Upper lobe of left lung (tissue), 6 donors: ENCODE results near the gene CAPN5. TPM values are rescaled to one million over a fixed set of nuclear protein-coding genes. Genes with fewer than 3 reads are reported as not detected.

Source experiments
- ATAC-seq, 2 donors: fragments of 200-7000 bp; cut with Tn5 transposase; one replicate each; pipeline ENCODE4 v1.9.1; 2022; ENCODE audit warnings: mild to moderate bottlenecking in 2 of 2, moderate library complexity in 2 of 2; ENCODE audit not compliant: low FRiP score in 2 of 2
- DNase-seq, 2 donors: peaks; one replicate each; pipeline ENCODE4 v3.0.0-alpha.2; 2019 to 2020
- H3K27ac ChIP-seq, 4 donors: fragments of 200-600 bp; sonication (generic); one replicate each; pipeline ENCODE4 v1.5.1; 2016 to 2019
- H3K27me3 ChIP-seq, 4 donors: fragments of 200-600 bp; sonication (generic); one replicate each; pipeline ENCODE4 v1.5.1; 2017 to 2019
- H3K36me3 ChIP-seq, 4 donors: fragments of 200-600 bp; sonication (generic); one replicate each; pipeline ENCODE4 v1.5.1; 2016 to 2019
- H3K4me1 ChIP-seq, 4 donors: fragments of 200-600 bp; sonication (generic); one replicate each; pipeline ENCODE4 v1.5.1; 2018 to 2019
- H3K4me3 ChIP-seq, 4 donors: fragments of 200-600 bp; sonication (generic); one replicate each; pipeline ENCODE4 v1.5.1; 2017 to 2019; ENCODE audit warnings: mild to moderate bottlenecking in 2 of 4, moderate library complexity in 1 of 4
- H3K9me3 ChIP-seq, 4 donors: fragments of 200-600 bp; sonication (generic); one replicate each; pipeline ENCODE4 v1.5.1; 2018 to 2019
- CTCF ChIP-seq, 6 experiments: fragments of 450-650 bp in 4 of 6; fragments of 200-600 bp in 2 of 6; sonication (generic) in 2 of 6; IDR thresholded peaks; one replicate each; pipeline ENCODE4 v1.5.1; 2016 to 2019; ENCODE audit warnings: antibody characterized with exemption in 6 of 6
- EP300 ChIP-seq, 4 donors: sonication (generic); formaldehyde crosslinking; IDR thresholded peaks; one replicate each; pipeline ENCODE4 v1.5.1; 2017; ENCODE audit warnings: antibody characterized with exemption in 4 of 4, control low read depth in 2 of 4
- POLR2A ChIP-seq, 4 donors: fragments of 450-650 bp; IDR thresholded peaks; one replicate each; pipeline ENCODE4 v1.5.1; 2016 to 2017; ENCODE audit warnings: antibody characterized with exemption in 4 of 4, mild to moderate bottlenecking in 2 of 4
- POLR2AphosphoS5 ChIP-seq, 2 donors: sonication (generic); formaldehyde crosslinking; IDR thresholded peaks; one replicate each; pipeline ENCODE4 v1.5.1; 2017; ENCODE audit warnings: antibody characterized with exemption in 2 of 2
- WGBS, 2 donors: methylation state at CpG; one replicate each; pipeline ENCODE4 v1.1.5; 2017 to 2018; 5-methylcytosine and 5-hydroxymethylcytosine counted together
- total RNA-seq, 6 donors: library from RNA; depleted of rRNA in 4 of 6; stranded (reverse); fragments of >200 nt in 4 of 6; gene quantifications; one replicate each; pipeline versions ENCODE4 v1.1.0 to v1.2.1, GENCODE V29; 2016 to 2021
- donor health status: DM: no; HTN: no; CAD: no; lungs with moderate emphysema.
- donor health status: DM: no; HTN: yes; CAD: no; lungs with severe emphysema.

Gene CAPN5
- total RNA-seq, 6 donors from 2014 or later, result 2.6 to 8.4 (median 4.4) TPM

DNA sequence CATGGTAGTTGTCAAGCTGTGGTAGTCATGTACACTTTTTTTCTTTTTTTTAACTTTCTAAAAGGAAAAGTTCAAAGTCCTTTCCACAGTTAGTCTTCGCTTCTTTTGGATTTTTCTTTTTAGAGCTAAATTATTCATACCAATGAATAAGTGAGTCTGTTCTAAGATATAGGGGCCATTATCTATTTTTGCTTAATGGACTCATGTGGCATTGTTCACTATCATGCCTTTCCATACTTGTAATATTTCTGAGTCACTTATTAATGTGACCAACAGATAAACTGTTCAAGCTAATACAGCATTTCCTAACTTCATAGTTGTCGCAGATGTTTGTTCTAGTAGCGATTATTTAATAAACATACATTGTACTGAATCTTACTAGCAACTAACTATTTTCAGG lies 40.5 kb upstream of the CAPN5 start:
- Histone ChIP-seq H3K27ac (no peak overlapping the region), H3K9me3 (no peaks in the 10 kb centered on the region), H3K27me3 (no peaks in the 10 kb centered on the region), H3K4me1 (peaks cover 0 to 6% (median 0%) of the 10 kb centered on the region in 4 donors), H3K4me3 (no peak overlapping the region), H3K36me3 (peaks cover 0 to 12% (median 3%) of the 10 kb centered on the region in 4 donors)
- DNase-seq, result no peak
- WGBS, 2 donors, result 91 to 93% methylated on average over 3 of the region's 3 CpGs
- TF ChIP-seq CTCF (IDR thresholded peaks at IDR 0.05) (no peak), POLR2A (IDR thresholded peaks at IDR 0.05) (no peak), POLR2AphosphoS5 (IDR thresholded peaks at IDR 0.05) (no peak), EP300 (IDR thresholded peaks at IDR 0.05) (no peak)
- no peak for ATAC-seq

GRCh38 chr11:77026743-77027142 lies 40.0 kb upstream of the CAPN5 start:
- Histone ChIP-seq H3K27ac (no peak overlapping the region), H3K36me3 (peaks cover 0 to 8% (median 2%) of the 10 kb centered on the region in 4 donors), H3K4me1 (peaks cover 0 to 6% (median 0%) of the 10 kb centered on the region in 4 donors), H3K4me3 (no peak overlapping the region), H3K27me3 (no peaks in the 10 kb centered on the region), H3K9me3 (no peaks in the 10 kb centered on the region)
- TF ChIP-seq POLR2AphosphoS5 (IDR thresholded peaks at IDR 0.05) (no peak), CTCF (IDR thresholded peaks at IDR 0.05) (no peak), POLR2A (IDR thresholded peaks at IDR 0.05) (no peak), EP300 (IDR thresholded peaks at IDR 0.05) (no peak)
- DNase-seq (no peak), ATAC-seq (no peak)
- WGBS, 2 donors, result 86 to 88% methylated on average over 2 of the region's 2 CpGs

- 85% methylated on average over 1 of the region's 1 CpG; no CpG with 5 or more reads in 1 of the 2 donors for WGBS, 2 donors
- Histone ChIP-seq H3K4me3 (no peak overlapping the region), H3K9me3 (no peaks in the 10 kb centered on the region), H3K36me3 (peaks cover 0 to 2% (median under 1%) of the 10 kb centered on the region in 4 donors), H3K27me3 (no peaks in the 10 kb centered on the region), H3K4me1 (peaks cover 0 to 6% (median 0%) of the 10 kb centered on the region in 4 donors), H3K27ac (no peak overlapping the region)
- TF ChIP-seq POLR2A (IDR thresholded peaks at IDR 0.05), result no peak
- TF ChIP-seq POLR2AphosphoS5 (IDR thresholded peaks at IDR 0.05), result no peak
- no peak for TF ChIP-seq EP300 (IDR thresholded peaks at IDR 0.05)
- no peak for TF ChIP-seq CTCF (IDR thresholded peaks at IDR 0.05)
- no peak for ATAC-seq
- no peak for DNase-seq
These were observed 39.5 kb upstream of the CAPN5 start for GRCh38 chr11:77027275-77027674.

- 60 to 64% methylated on average over 7 of the region's 7 CpGs for WGBS, 2 donors
- Histone ChIP-seq H3K27me3 (no peaks in the 10 kb centered on the region), H3K27ac (no peak overlapping the region), H3K9me3 (no peaks in the 10 kb centered on the region), H3K4me3 (no peak overlapping the region), H3K4me1 (peaks cover 0 to 6% (median 0%) of the 10 kb centered on the region in 4 donors), H3K36me3 (no peaks in the 10 kb centered on the region)
- ATAC-seq (no peak), DNase-seq (no peak)
- TF ChIP-seq POLR2AphosphoS5 (IDR thresholded peaks at IDR 0.05) (no peak), EP300 (IDR thresholded peaks at IDR 0.05) (no peak), POLR2A (IDR thresholded peaks at IDR 0.05) (no peak), CTCF (IDR thresholded peaks at IDR 0.05) (no peak)
These were observed 36.9 kb upstream of the CAPN5 start for GRCh38 chr11:77029829-77030228.

GRCh38 chr11:77030834-77031414 lies 35.8 kb upstream of the CAPN5 start:
- H3K4me3 ChIP-seq, result no peak overlapping the region
- peaks cover 0 to 9% (median 4%) of the 10 kb centered on the region in 4 donors for H3K4me1 ChIP-seq
- H3K27me3 ChIP-seq, result no peaks in the 10 kb centered on the region
- ATAC-seq (peak in 1 of 2 donors; percentile 48), DNase-seq (no peak)
- TF ChIP-seq POLR2AphosphoS5 (IDR thresholded peaks at IDR 0.05) (no peak), CTCF (IDR thresholded peaks at IDR 0.05) (no peak), POLR2A (IDR thresholded peaks at IDR 0.05) (no peak), EP300 (IDR thresholded peaks at IDR 0.05) (no peak)
- 83 to 84% methylated on average over 11 to 12 of the region's 12 CpGs for WGBS, 2 donors
- H3K9me3 ChIP-seq, result no peaks in the 10 kb centered on the region
- no peaks in the 10 kb centered on the region for H3K36me3 ChIP-seq
- H3K27ac ChIP-seq, result no peak overlapping the region
